ENCODE results near the gene VAMP8.

VAMP8 gene

DNA sequence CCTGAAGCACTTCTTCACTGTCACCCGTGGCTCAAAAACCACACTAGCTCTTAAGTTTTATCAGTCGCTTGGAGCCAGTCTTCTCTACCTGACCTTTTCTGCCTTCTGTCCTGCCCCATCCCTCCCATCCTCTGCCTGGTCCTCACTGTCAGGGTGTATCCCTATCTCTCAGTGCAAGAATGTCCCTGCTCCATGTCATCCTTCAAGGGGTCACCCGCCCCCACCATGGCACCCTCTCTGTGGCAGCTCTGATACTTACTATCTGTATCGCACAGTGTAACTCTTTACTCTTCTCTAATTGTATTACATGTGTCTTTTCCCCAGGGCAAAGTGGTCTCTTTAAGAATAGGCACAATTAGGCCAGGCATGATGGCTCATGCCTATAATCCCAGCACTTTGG lies 11.3 kb downstream of the VAMP8 start:
- TF ChIP-seq ARNTL (CRISPR knock-in tag; IDR thresholded peaks at IDR 0.05; ENCODE audit: borderline replicate concordance, low read depth) (no peak), OSR1 (CRISPR knock-in tag; IDR thresholded peaks at IDR 0.05) (no peak)
- ATAC-seq, result no peak

DNA sequence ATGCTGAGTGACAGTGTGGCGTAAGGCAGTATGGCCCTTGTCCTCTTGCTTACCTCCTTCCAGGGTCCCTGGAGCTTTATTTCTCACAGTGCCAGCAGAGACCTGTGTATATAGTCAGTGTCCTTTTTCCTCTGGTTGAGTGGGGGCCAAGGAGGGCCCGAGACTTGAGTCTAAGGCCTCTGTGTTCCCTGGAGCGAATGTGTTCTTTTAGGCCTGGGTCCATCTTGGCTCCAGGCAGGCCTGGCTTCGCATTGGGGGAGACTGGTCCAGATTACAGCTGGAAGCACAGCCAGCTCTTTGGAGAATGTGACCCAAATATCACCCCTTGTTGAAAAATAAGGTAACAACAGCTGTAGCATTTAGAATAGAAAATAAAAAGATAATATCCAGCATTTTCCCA lies 11.8 kb downstream of the VAMP8 start:
- ATAC-seq, result no peak
- TF ChIP-seq, protein P1, sequence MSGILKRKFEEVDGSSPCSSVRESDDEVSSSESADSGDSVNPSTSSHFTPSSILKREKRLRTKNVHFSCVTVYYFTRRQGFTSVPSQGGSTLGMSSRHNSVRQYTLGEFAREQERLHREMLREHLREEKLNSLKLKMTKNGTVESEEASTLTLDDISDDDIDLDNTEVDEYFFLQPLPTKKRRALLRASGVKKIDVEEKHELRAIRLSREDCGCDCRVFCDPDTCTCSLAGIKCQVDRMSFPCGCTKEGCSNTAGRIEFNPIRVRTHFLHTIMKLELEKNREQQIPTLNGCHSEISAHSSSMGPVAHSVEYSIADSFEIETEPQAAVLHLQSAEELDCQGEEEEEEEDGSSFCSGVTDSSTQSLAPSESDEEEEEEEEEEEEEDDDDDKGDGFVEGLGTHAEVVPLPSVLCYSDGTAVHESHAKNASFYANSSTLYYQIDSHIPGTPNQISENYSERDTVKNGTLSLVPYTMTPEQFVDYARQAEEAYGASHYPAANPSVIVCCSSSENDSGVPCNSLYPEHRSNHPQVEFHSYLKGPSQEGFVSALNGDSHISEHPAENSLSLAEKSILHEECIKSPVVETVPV (CRISPR knock-in tag; IDR thresholded peaks at IDR 0.05), result no peak
- TF ChIP-seq CSDC2 (CRISPR knock-in tag; IDR thresholded peaks at IDR 0.05), result no peak
- no peak for TF ChIP-seq ARNTL (CRISPR knock-in tag; IDR thresholded peaks at IDR 0.05; ENCODE audit: borderline replicate concordance, low read depth)
- TF ChIP-seq GLIS3 (CRISPR knock-in tag; IDR thresholded peaks at IDR 0.05), result no peak
- TF ChIP-seq ZNF8 (CRISPR knock-in tag; IDR thresholded peaks at IDR 0.05), result no peak
- TF ChIP-seq TOX (CRISPR knock-in tag; IDR thresholded peaks at IDR 0.05; ENCODE audit: borderline replicate concordance), result no peak
- no peak for TF ChIP-seq ESRRG (CRISPR knock-in tag; IDR thresholded peaks at IDR 0.05)
- no peak for TF ChIP-seq ISL1 (CRISPR knock-in tag; IDR thresholded peaks at IDR 0.05)
- TF ChIP-seq TCF4 (CRISPR knock-in tag; IDR thresholded peaks at IDR 0.05; ENCODE audit: borderline replicate concordance), result no peak
- TF ChIP-seq SNAI2 (CRISPR knock-in tag; IDR thresholded peaks at IDR 0.05), result no peak
- TF ChIP-seq BACH2 (CRISPR knock-in tag; IDR thresholded peaks at IDR 0.05; ENCODE audit: borderline replicate concordance), result no peak
- TF ChIP-seq ZC3H10 (CRISPR knock-in tag; IDR thresholded peaks at IDR 0.05), result no peak
- TF ChIP-seq ZNF565 (CRISPR knock-in tag; conservative IDR thresholded peaks at IDR 0.05; ENCODE audit: low read depth), result no peak

DNA sequence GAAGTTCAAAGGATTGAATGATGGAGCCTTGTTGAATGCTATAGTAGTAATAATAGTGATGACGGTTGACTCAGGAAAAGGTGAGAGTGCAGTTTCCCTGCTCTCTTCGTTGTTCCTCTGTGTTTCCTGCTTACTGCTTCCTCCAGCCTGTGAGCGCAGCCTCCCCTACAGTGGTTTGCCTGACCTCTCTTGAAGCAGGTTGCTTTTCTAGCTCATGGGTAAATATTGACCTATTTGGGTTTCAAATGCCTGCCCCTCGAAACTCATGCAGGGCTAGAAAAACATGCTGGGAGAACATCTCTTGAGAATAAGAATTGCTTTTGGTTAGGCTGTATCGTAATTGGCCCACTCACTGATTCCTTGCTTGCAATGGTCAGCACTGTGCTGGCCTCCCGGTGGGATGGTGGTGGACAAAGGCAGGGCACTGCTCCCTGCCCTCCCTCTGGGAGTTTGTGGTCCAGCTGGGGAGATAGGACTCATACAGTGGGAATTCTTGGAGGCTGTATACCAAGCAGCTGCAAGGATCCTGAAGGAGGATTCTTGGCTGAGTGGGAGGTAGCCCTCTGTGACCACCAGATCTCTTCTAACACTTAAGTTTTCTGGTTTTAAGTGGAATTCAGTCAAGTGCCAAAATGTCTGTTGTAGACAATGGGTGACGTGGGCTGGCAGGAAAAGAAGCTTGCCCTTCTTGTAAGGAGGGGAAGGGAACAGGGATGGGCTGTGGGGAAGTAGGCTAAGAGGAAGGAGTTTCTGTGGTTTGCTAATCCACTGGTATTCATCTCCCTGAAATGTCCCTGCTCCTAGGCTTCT lies 12.8 kb downstream of the VAMP8 start:
- ATAC-seq, result no peak
- TF ChIP-seq TOX (CRISPR knock-in tag; IDR thresholded peaks at IDR 0.05; ENCODE audit: borderline replicate concordance) (no peak), ZNF8 (CRISPR knock-in tag; IDR thresholded peaks at IDR 0.05) (no peak), SNAI2 (CRISPR knock-in tag; IDR thresholded peaks at IDR 0.05) (no peak), RARB (CRISPR knock-in tag; IDR thresholded peaks at IDR 0.05) (no peak), OSR1 (CRISPR knock-in tag; IDR thresholded peaks at IDR 0.05) (no peak), ESRRG (CRISPR knock-in tag; IDR thresholded peaks at IDR 0.05) (no peak), ARNTL (CRISPR knock-in tag; IDR thresholded peaks at IDR 0.05; ENCODE audit: borderline replicate concordance, low read depth) (no peak), ZFP30 (CRISPR knock-in tag; IDR thresholded peaks at IDR 0.05) (no peak), TCF4 (CRISPR knock-in tag; IDR thresholded peaks at IDR 0.05; ENCODE audit: borderline replicate concordance) (no peak), PPARA (CRISPR knock-in tag; IDR thresholded peaks at IDR 0.05; ENCODE audit: borderline replicate concordance) (no peak), GLIS3 (CRISPR knock-in tag; IDR thresholded peaks at IDR 0.05) (no peak), ZFP3 (CRISPR knock-in tag; IDR thresholded peaks at IDR 0.05) (no peak), CSDC2 (CRISPR knock-in tag; IDR thresholded peaks at IDR 0.05) (no peak)
- TF ChIP-seq, protein P2, sequence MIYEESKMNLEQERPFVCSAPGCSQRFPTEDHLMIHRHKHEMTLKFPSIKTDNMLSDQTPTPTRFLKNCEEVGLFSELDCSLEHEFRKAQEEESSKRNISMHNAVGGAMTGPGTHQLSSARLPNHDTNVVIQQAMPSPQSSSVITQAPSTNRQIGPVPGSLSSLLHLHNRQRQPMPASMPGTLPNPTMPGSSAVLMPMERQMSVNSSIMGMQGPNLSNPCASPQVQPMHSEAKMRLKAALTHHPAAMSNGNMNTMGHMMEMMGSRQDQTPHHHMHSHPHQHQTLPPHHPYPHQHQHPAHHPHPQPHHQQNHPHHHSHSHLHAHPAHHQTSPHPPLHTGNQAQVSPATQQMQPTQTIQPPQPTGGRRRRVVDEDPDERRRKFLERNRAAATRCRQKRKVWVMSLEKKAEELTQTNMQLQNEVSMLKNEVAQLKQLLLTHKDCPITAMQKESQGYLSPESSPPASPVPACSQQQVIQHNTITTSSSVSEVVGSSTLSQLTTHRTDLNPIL (CRISPR knock-in tag; IDR thresholded peaks at IDR 0.05; ENCODE audit: low read depth), result no peak
- TF ChIP-seq, protein P3, sequence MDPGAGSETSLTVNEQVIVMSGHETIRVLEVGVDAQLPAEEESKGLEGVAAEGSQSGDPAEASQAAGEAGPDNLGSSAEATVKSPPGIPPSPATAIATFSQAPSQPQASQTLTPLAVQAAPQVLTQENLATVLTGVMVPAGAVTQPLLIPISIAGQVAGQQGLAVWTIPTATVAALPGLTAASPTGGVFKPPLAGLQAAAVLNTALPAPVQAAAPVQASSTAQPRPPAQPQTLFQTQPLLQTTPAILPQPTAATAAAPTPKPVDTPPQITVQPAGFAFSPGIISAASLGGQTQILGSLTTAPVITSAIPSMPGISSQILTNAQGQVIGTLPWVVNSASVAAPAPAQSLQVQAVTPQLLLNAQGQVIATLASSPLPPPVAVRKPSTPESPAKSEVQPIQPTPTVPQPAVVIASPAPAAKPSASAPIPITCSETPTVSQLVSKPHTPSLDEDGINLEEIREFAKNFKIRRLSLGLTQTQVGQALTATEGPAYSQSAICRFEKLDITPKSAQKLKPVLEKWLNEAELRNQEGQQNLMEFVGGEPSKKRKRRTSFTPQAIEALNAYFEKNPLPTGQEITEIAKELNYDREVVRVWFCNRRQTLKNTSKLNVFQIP (CRISPR knock-in tag; IDR thresholded peaks at IDR 0.05; ENCODE audit: borderline replicate concordance, low read depth), result no peak
- TF ChIP-seq, protein P1 (CRISPR knock-in tag; IDR thresholded peaks at IDR 0.05), result no peak

DNA sequence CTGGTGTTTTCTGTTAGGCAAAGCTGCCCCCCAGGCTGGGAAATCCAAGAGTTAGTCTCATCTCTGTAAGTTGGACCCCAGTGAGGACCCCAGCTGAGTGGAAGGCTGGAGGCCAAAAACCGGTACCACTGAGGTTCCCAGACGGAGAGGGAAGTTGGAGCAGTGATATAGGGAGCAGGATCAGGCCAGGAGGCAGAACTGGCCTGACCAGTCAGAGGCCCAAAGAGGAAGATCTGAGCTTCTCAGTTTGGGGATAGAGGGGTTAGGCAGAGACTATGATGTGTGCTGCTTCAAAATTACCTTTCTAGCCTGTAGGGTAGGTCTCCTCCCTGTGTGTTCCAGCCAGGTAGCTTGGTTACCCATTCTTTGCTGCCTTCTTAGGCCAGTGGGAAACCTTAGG lies 13.6 kb downstream of the VAMP8 start:
- ATAC-seq, result no peak
- TF ChIP-seq OSR1 (CRISPR knock-in tag; IDR thresholded peaks at IDR 0.05) (no peak), GLIS3 (CRISPR knock-in tag; IDR thresholded peaks at IDR 0.05) (no peak), ZNF8 (CRISPR knock-in tag; IDR thresholded peaks at IDR 0.05) (no peak), CSDC2 (CRISPR knock-in tag; IDR thresholded peaks at IDR 0.05) (no peak), ZNF565 (CRISPR knock-in tag; conservative IDR thresholded peaks at IDR 0.05; ENCODE audit: low read depth) (no peak), BACH2 (CRISPR knock-in tag; IDR thresholded peaks at IDR 0.05; ENCODE audit: borderline replicate concordance) (no peak), RARB (CRISPR knock-in tag; IDR thresholded peaks at IDR 0.05) (no peak), ZNF70 (CRISPR knock-in tag; IDR thresholded peaks at IDR 0.05) (no peak)
- TF ChIP-seq, protein P4, sequence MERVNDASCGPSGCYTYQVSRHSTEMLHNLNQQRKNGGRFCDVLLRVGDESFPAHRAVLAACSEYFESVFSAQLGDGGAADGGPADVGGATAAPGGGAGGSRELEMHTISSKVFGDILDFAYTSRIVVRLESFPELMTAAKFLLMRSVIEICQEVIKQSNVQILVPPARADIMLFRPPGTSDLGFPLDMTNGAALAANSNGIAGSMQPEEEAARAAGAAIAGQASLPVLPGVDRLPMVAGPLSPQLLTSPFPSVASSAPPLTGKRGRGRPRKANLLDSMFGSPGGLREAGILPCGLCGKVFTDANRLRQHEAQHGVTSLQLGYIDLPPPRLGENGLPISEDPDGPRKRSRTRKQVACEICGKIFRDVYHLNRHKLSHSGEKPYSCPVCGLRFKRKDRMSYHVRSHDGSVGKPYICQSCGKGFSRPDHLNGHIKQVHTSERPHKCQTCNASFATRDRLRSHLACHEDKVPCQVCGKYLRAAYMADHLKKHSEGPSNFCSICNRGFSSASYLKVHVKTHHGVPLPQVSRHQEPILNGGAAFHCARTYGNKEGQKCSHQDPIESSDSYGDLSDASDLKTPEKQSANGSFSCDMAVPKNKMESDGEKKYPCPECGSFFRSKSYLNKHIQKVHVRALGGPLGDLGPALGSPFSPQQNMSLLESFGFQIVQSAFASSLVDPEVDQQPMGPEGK (CRISPR knock-in tag; IDR thresholded peaks at IDR 0.05; ENCODE audit: borderline replicate concordance), result no peak
- TF ChIP-seq, protein P2 (CRISPR knock-in tag; IDR thresholded peaks at IDR 0.05; ENCODE audit: low read depth), result no peak

Measured in SK-N-SH treated with all-trans-retinoic acid at 6 μM for 48 hours (cell line).